ENCODE data around the gene ZNF236.

The ZNF236 gene

DNA sequence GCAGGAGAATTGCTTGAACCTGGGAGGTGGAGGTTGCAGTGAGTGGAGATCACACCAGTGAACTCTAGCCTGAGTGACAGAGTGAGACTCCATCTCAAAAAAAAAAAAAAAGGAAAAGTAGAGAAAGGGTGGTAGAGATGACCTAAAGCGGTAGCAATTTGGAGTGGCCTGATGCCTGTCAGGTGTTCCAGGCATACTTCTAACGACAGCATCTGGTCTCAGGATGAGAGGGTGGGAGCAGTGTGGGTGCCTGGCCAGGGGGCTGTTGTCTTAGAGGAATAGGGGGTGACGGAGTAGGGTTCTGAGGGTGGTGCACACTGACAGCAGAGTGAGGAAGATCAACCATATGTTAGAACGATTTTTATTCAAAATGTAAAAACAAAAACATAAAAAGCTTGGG lies 21.8 kb downstream of the ZNF236 start:
- Histone ChIP-seq H3K9ac (ENCODE audit: low read depth, low read length) (no peak overlapping the region), H3K4me3 (ENCODE audit: low read length) (no peak overlapping the region), H3K9me3 (replicated peaks; ENCODE audit: low read length) (no peaks in the 10 kb centered on the region), H3K27me3 (ENCODE audit: control insufficient read depth, insufficient read depth, low read length) (no peaks in the 10 kb centered on the region), H3K4me1 (ENCODE audit: control insufficient read depth, insufficient read depth, low read length) (peaks cover 8% of the 10 kb centered on the region), H3K4me2 (ENCODE audit: low read length) (no peak overlapping the region), H3K36me3 (ENCODE audit: insufficient read depth, low read length) (no peaks in the 10 kb centered on the region)

- no peak overlapping the region for H3K4me2 ChIP-seq (ENCODE audit: low read length)
- no peak overlapping the region for H3K9ac ChIP-seq (ENCODE audit: low read depth, low read length)
- H3K27me3 ChIP-seq (ENCODE audit: control insufficient read depth, insufficient read depth, low read length): no peaks in the 10 kb centered on the region
- no peaks in the 10 kb centered on the region for H3K9me3 ChIP-seq (replicated peaks; ENCODE audit: low read length)
- no peaks in the 10 kb centered on the region for H3K36me3 ChIP-seq (ENCODE audit: insufficient read depth, low read length)
- no peak overlapping the region for H3K4me3 ChIP-seq (ENCODE audit: low read length)
- H3K4me1 ChIP-seq (ENCODE audit: control insufficient read depth, insufficient read depth, low read length): peaks cover 8% of the 10 kb centered on the region
Observed at GRCh38 chr18:76844742-76845477, 22.6 kb downstream of the ZNF236 start.

DNA sequence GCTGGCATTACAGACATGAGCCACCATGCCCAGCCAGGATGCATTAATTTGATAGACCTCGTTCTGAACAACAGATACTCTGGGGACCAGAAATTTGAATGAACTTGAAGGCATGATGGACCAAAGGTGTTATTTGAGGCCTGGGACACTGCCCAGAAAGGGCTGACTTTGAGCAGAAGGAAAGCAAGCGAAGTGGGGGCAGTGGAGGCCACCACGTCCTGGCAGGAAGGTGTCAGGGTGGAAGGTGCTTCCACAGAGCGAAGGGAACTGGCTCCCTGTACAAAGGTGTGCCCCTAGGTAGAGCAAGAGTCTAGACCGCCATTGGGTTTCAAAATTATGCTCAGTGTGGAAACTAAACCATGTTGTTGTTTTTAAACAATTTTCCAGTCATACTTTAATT lies 23.9 kb downstream of the ZNF236 start:
- no peak overlapping the region for H3K4me3 ChIP-seq (ENCODE audit: low read length)
- no peaks in the 10 kb centered on the region for H3K36me3 ChIP-seq (ENCODE audit: insufficient read depth, low read length)
- H3K4me1 ChIP-seq (ENCODE audit: control insufficient read depth, insufficient read depth, low read length): peaks cover 8% of the 10 kb centered on the region
- no peak overlapping the region for H3K4me2 ChIP-seq (ENCODE audit: low read length)
- no peaks in the 10 kb centered on the region for H3K9me3 ChIP-seq (replicated peaks; ENCODE audit: low read length)
- H3K9ac ChIP-seq (ENCODE audit: low read depth, low read length): no peak overlapping the region
- no peaks in the 10 kb centered on the region for H3K27me3 ChIP-seq (ENCODE audit: control insufficient read depth, insufficient read depth, low read length)

DNA sequence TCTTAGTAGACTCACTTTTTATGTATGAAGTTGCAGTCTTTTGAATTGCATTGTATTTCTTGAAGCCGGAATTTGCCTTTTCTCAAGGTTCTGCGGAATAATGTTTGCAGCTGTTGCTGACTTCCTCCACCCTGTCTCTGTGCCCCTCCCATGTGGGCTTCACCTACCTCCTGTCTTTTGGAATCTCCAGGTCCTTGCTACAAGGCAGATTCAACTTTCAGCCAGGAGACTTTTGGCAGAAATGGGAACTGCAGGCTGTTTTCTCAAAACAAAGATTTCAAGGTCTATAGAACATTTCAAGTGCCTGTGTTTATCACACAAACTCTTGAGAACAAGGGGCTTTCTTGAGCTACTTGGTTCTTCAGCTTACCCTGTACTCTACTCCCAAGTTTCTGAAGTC lies 25.6 kb downstream of the ZNF236 start:
- Histone ChIP-seq H3K36me3 (ENCODE audit: insufficient read depth, low read length) (peaks cover 9% of the 10 kb centered on the region), H3K9ac (ENCODE audit: low read depth, low read length) (no peak overlapping the region), H3K27me3 (ENCODE audit: control insufficient read depth, insufficient read depth, low read length) (no peaks in the 10 kb centered on the region), H3K9me3 (replicated peaks; ENCODE audit: low read length) (no peaks in the 10 kb centered on the region), H3K4me2 (ENCODE audit: low read length) (no peak overlapping the region), H3K4me3 (ENCODE audit: low read length) (no peak overlapping the region), H3K4me1 (ENCODE audit: control insufficient read depth, insufficient read depth, low read length) (peaks cover 8% of the 10 kb centered on the region)

GRCh38 chr18:76850112-76850511 lies 27.8 kb downstream of the ZNF236 start:
- Histone ChIP-seq H3K4me3 (ENCODE audit: low read length) (no peak overlapping the region), H3K9me3 (replicated peaks; ENCODE audit: low read length) (no peaks in the 10 kb centered on the region), H3K27me3 (ENCODE audit: control insufficient read depth, insufficient read depth, low read length) (no peaks in the 10 kb centered on the region), H3K4me2 (ENCODE audit: low read length) (no peak overlapping the region), H3K36me3 (ENCODE audit: insufficient read depth, low read length) (peaks cover 9% of the 10 kb centered on the region), H3K9ac (ENCODE audit: low read depth, low read length) (no peak overlapping the region), H3K4me1 (ENCODE audit: control insufficient read depth, insufficient read depth, low read length) (peaks cover 3% of the 10 kb centered on the region)

- Histone ChIP-seq H3K4me1 (ENCODE audit: control insufficient read depth, insufficient read depth, low read length) (no peaks in the 10 kb centered on the region), H3K4me3 (ENCODE audit: low read length) (no peak overlapping the region), H3K36me3 (ENCODE audit: insufficient read depth, low read length) (peaks cover 13% of the 10 kb centered on the region), H3K4me2 (ENCODE audit: low read length) (no peak overlapping the region), H3K27me3 (ENCODE audit: control insufficient read depth, insufficient read depth, low read length) (no peaks in the 10 kb centered on the region), H3K9ac (ENCODE audit: low read depth, low read length) (no peak overlapping the region), H3K9me3 (replicated peaks; ENCODE audit: low read length) (no peaks in the 10 kb centered on the region)
Observed at GRCh38 chr18:76855594-76855993, 33.2 kb downstream of the ZNF236 start.

DNA sequence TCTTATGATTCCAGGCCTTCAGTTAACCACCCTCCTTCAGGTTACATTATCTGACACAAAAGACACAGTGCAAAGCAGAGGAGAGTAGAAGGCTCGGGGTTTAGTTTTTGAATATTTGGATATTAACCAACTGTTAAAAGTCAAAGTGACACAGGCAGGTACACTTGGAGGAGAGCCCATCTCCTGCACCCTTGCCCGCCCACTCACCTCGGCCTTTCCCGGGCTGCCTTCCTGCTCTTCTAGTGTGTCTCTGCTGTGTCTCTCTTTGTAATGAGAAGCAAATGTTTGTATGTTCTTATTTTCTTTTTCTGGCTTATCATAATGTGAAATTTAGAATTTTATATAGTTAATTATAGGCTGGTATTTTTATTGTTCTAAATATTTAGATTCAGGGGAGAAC lies 35.1 kb downstream of the ZNF236 start:
- H3K36me3 ChIP-seq (ENCODE audit: insufficient read depth, low read length): peaks cover 16% of the 10 kb centered on the region
- H3K27me3 ChIP-seq (ENCODE audit: control insufficient read depth, insufficient read depth, low read length): no peaks in the 10 kb centered on the region
- H3K4me1 ChIP-seq (ENCODE audit: control insufficient read depth, insufficient read depth, low read length): no peaks in the 10 kb centered on the region
- H3K4me3 ChIP-seq (ENCODE audit: low read length): no peak overlapping the region
- no peak overlapping the region for H3K9ac ChIP-seq (ENCODE audit: low read depth, low read length)
- no peaks in the 10 kb centered on the region for H3K9me3 ChIP-seq (replicated peaks; ENCODE audit: low read length)
- H3K4me2 ChIP-seq (ENCODE audit: low read length): no peak overlapping the region

- H3K36me3 ChIP-seq (ENCODE audit: insufficient read depth, low read length): peaks cover 17% of the 10 kb centered on the region
- H3K4me3 ChIP-seq (ENCODE audit: low read length): no peak overlapping the region
- no peaks in the 10 kb centered on the region for H3K4me1 ChIP-seq (ENCODE audit: control insufficient read depth, insufficient read depth, low read length)
- H3K9ac ChIP-seq (ENCODE audit: low read depth, low read length): no peak overlapping the region
- no peaks in the 10 kb centered on the region for H3K27me3 ChIP-seq (ENCODE audit: control insufficient read depth, insufficient read depth, low read length)
- H3K4me2 ChIP-seq (ENCODE audit: low read length): no peak overlapping the region
- H3K9me3 ChIP-seq (replicated peaks; ENCODE audit: low read length): no peaks in the 10 kb centered on the region
Observed at GRCh38 chr18:76859474-76860339, 37.4 kb downstream of the ZNF236 start.

DNA sequence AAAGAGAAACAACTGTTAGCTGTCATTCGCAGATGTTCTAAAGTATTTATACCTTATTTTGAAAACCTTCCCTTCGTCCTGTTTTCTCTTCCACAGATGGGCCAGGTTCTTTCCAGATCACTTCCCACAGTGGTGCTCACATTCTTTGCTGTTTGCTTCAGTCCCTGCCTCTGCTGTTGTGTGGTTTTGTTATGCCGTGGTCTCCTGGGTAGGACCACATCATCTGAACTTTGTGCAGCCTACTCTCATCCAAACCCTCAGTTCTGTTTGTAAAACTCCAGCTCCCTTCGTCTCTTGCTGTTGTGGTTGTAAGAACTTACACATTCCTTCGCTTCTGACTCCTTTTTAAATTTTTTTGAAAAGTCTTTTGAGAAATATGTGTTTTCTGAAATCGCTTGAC lies 38.1 kb downstream of the ZNF236 start:
- Histone ChIP-seq H3K4me1 (ENCODE audit: control insufficient read depth, insufficient read depth, low read length) (no peaks in the 10 kb centered on the region), H3K4me2 (ENCODE audit: low read length) (no peak overlapping the region), H3K27me3 (ENCODE audit: control insufficient read depth, insufficient read depth, low read length) (no peaks in the 10 kb centered on the region), H3K9ac (ENCODE audit: low read depth, low read length) (no peak overlapping the region), H3K4me3 (ENCODE audit: low read length) (no peak overlapping the region), H3K36me3 (ENCODE audit: insufficient read depth, low read length) (peaks cover 17% of the 10 kb centered on the region), H3K9me3 (replicated peaks; ENCODE audit: low read length) (no peaks in the 10 kb centered on the region)

GRCh38 chr18:76866666-76867065 lies 44.3 kb downstream of the ZNF236 start:
- Histone ChIP-seq H3K36me3 (ENCODE audit: insufficient read depth, low read length) (peaks cover 30% of the 10 kb centered on the region), H3K4me1 (ENCODE audit: control insufficient read depth, insufficient read depth, low read length) (no peaks in the 10 kb centered on the region), H3K4me3 (ENCODE audit: low read length) (no peak overlapping the region), H3K9ac (ENCODE audit: low read depth, low read length) (no peak overlapping the region), H3K4me2 (ENCODE audit: low read length) (no peak overlapping the region), H3K9me3 (replicated peaks; ENCODE audit: low read length) (no peaks in the 10 kb centered on the region), H3K27me3 (ENCODE audit: control insufficient read depth, insufficient read depth, low read length) (no peaks in the 10 kb centered on the region)

GRCh38 chr18:76873311-76873710 lies 51.0 kb downstream of the ZNF236 start:
- Histone ChIP-seq H3K9me3 (replicated peaks; ENCODE audit: low read length) (no peaks in the 10 kb centered on the region), H3K4me1 (ENCODE audit: control insufficient read depth, insufficient read depth, low read length) (no peaks in the 10 kb centered on the region), H3K4me2 (ENCODE audit: low read length) (no peak overlapping the region), H3K36me3 (ENCODE audit: insufficient read depth, low read length) (peaks cover 33% of the 10 kb centered on the region), H3K27me3 (ENCODE audit: control insufficient read depth, insufficient read depth, low read length) (no peaks in the 10 kb centered on the region), H3K9ac (ENCODE audit: low read depth, low read length) (no peak overlapping the region), H3K4me3 (ENCODE audit: low read length) (no peak overlapping the region)
